Activated CD4-positive, alpha-beta T cell treated with anti-CD3 and anti-CD28 coated beads, Interleukin-10, Interleukin-2, amounts not matched to agents 100 ng/mL and 50 ng/mL, durations not matched to agents 16 hours and 8 hours (primary cell): ENCODE data around the gene OR10H5.

Source experiments
- DNase-seq: peaks from one replicate; pipeline ENCODE4 v3.0.0-alpha.2; 2020

Gene OR10H5

DNA sequence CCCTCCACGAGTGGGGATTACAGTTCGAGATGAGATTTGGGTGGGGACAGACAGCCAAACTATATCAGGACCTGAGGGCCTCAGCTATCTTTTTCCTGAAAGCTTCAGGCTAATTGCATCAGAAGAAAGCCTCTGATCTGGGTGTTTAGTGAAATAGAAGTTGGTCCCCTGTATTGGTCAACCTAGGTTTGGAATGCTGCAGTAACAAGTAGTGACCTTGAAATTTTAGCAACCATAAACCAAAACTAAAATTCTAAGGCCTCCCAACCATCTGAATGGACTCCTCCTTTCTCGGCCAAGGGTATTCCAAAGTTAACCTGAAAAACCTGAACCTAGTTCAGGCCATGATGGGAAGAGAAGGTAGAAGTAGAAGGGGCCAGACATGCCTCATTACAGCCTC lies 62.9 kb downstream of the OR10H5 start:
- DNase-seq = no peak
